ENCODE results near the gene THSD4.
"Not testable (repeated sequence)": the region's sequence is repeated elsewhere in the genome, so short reads cannot be mapped to it uniquely, and the experiment has no call there.

The THSD4 gene

GRCh38 chr15:71431343-71432336 lies 316.4 kb downstream of the THSD4 start:
- no peak overlapping the region for H3K27ac ChIP-seq (ENCODE audit: low read depth, low read length)
- H3K4me1 ChIP-seq (ENCODE audit: control insufficient read depth in 5 of 5, insufficient read depth in 5 of 5, low read length in 5 of 5): no peaks in the 10 kb centered on the region
- H3K27me3 ChIP-seq (ENCODE audit: control insufficient read depth in 5 of 5, insufficient read depth in 4 of 5, low read length in 5 of 5): no peaks in the 10 kb centered on the region
- no peak overlapping the region for H3K4me3 ChIP-seq (ENCODE audit: low read depth in 1 of 5, low read length in 5 of 5)
- H3K36me3 ChIP-seq (ENCODE audit: control insufficient read depth in 5 of 5, insufficient read depth in 5 of 5, low read length in 5 of 5): no peaks in the 10 kb centered on the region
- no peaks in the 10 kb centered on the region for H3K9me3 ChIP-seq (ENCODE audit: control insufficient read depth in 5 of 5, low read length in 5 of 5)
- no peak overlapping the region for H3K9ac ChIP-seq (ENCODE audit: low read length in 5 of 5)

GRCh38 chr15:71433402-71433801 lies 318.1 kb downstream of the THSD4 start:
- Histone ChIP-seq H3K9ac (ENCODE audit: low read length in 5 of 5) (no peak overlapping the region), H3K9me3 (ENCODE audit: control insufficient read depth in 5 of 5, low read length in 5 of 5) (no peaks in the 10 kb centered on the region)

GRCh38 chr15:71434774-71435173 lies 319.5 kb downstream of the THSD4 start:
- Histone ChIP-seq H3K9ac (ENCODE audit: low read length in 5 of 5) (no peak overlapping the region), H3K27ac (ENCODE audit: low read depth, low read length) (no peak overlapping the region), H3K4me3 (ENCODE audit: low read depth in 1 of 5, low read length in 5 of 5) (no peak overlapping the region), H3K27me3 (ENCODE audit: control insufficient read depth in 5 of 5, insufficient read depth in 4 of 5, low read length in 5 of 5) (no peaks in the 10 kb centered on the region), H3K9me3 (ENCODE audit: control insufficient read depth in 5 of 5, low read length in 5 of 5) (no peaks in the 10 kb centered on the region), H3K4me1 (ENCODE audit: control insufficient read depth in 5 of 5, insufficient read depth in 5 of 5, low read length in 5 of 5) (no peaks in the 10 kb centered on the region), H3K36me3 (ENCODE audit: control insufficient read depth in 5 of 5, insufficient read depth in 5 of 5, low read length in 5 of 5) (no peaks in the 10 kb centered on the region)

More at GRCh38 chr15:71433402-71433801, 318.1 kb downstream of the THSD4 start:
- H3K36me3 ChIP-seq (ENCODE audit: control insufficient read depth in 5 of 5, insufficient read depth in 5 of 5, low read length in 5 of 5): no peaks in the 10 kb centered on the region
- no peaks in the 10 kb centered on the region for H3K27me3 ChIP-seq (ENCODE audit: control insufficient read depth in 5 of 5, insufficient read depth in 4 of 5, low read length in 5 of 5)
- H3K4me3 ChIP-seq (ENCODE audit: low read depth in 1 of 5, low read length in 5 of 5): no peak overlapping the region
- H3K27ac ChIP-seq (ENCODE audit: low read depth, low read length): no peak overlapping the region
- no peaks in the 10 kb centered on the region for H3K4me1 ChIP-seq (ENCODE audit: control insufficient read depth in 5 of 5, insufficient read depth in 5 of 5, low read length in 5 of 5)

- Histone ChIP-seq H3K27me3 (ENCODE audit: control insufficient read depth in 5 of 5, insufficient read depth in 4 of 5, low read length in 5 of 5) (no peaks in the 10 kb centered on the region), H3K9ac (ENCODE audit: low read length in 5 of 5) (no peak overlapping the region), H3K36me3 (ENCODE audit: control insufficient read depth in 5 of 5, insufficient read depth in 5 of 5, low read length in 5 of 5) (no peaks in the 10 kb centered on the region), H3K9me3 (ENCODE audit: control insufficient read depth in 5 of 5, low read length in 5 of 5) (no peaks in the 10 kb centered on the region), H3K4me1 (ENCODE audit: control insufficient read depth in 5 of 5, insufficient read depth in 5 of 5, low read length in 5 of 5) (no peaks in the 10 kb centered on the region), H3K27ac (ENCODE audit: low read depth, low read length) (no peak overlapping the region), H3K4me3 (ENCODE audit: low read depth in 1 of 5, low read length in 5 of 5) (no peak overlapping the region)
These were observed 320.3 kb downstream of the THSD4 start for GRCh38 chr15:71435552-71435951.

DNA sequence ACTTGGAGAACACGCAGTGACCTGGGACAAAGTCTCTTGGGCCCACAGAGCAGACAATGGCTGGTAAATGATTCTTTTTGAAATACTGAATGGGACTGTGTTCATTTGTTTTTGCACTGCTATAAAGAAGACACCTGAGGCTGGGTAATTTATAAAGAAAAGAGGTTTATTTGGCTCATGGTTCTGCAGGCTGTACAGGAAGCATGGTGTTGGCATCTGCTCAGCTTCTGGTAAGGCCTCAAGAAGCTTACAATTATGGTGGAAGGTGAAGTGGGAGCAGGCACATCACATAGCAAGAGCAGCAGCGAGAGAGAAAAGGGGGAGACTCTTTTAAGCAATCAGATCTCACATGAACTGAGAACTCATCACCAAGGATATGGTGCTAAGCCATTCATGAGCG lies 321.6 kb downstream of the THSD4 start:
- Histone ChIP-seq H3K27me3 (ENCODE audit: control insufficient read depth in 5 of 5, insufficient read depth in 4 of 5, low read length in 5 of 5) (peaks cover 0 to 3% (median 0%) of the 10 kb centered on the region in 5 donors), H3K9me3 (ENCODE audit: control insufficient read depth in 5 of 5, low read length in 5 of 5) (no peaks in the 10 kb centered on the region), H3K4me3 (ENCODE audit: low read depth in 1 of 5, low read length in 5 of 5) (no peak overlapping the region), H3K36me3 (ENCODE audit: control insufficient read depth in 5 of 5, insufficient read depth in 5 of 5, low read length in 5 of 5) (no peaks in the 10 kb centered on the region), H3K27ac (ENCODE audit: low read depth, low read length) (no peak overlapping the region), H3K4me1 (ENCODE audit: control insufficient read depth in 5 of 5, insufficient read depth in 5 of 5, low read length in 5 of 5) (no peaks in the 10 kb centered on the region), H3K9ac (ENCODE audit: low read length in 5 of 5) (no peak overlapping the region)

DNA sequence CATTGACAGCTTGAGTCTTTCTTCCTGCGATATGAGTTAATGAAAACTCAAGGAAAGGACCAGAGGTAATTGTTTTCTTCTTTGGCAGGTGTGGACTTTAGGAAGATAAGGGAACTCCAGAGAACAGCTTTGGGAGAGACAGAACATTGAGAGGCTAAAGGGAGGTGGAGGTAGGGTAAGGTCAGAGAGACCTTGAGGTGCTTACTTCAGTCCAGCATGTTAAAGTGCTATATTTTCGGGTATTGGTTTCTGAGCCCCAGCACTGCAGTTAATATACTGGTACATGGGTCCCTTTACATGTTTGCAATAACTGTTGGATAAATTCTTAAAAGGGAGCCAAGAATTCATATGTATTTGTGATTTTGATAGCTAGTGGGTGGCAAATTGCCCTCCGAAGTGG lies 322.1 kb downstream of the THSD4 start:
- H3K27ac ChIP-seq (ENCODE audit: low read depth, low read length): no peak overlapping the region
- no peaks in the 10 kb centered on the region for H3K4me1 ChIP-seq (ENCODE audit: control insufficient read depth in 5 of 5, insufficient read depth in 5 of 5, low read length in 5 of 5)
- H3K9ac ChIP-seq (ENCODE audit: low read length in 5 of 5): no peak overlapping the region
- peaks cover 0 to 3% (median 0%) of the 10 kb centered on the region in 5 donors for H3K27me3 ChIP-seq (ENCODE audit: control insufficient read depth in 5 of 5, insufficient read depth in 4 of 5, low read length in 5 of 5)
- H3K36me3 ChIP-seq (ENCODE audit: control insufficient read depth in 5 of 5, insufficient read depth in 5 of 5, low read length in 5 of 5): no peaks in the 10 kb centered on the region
- H3K4me3 ChIP-seq (ENCODE audit: low read depth in 1 of 5, low read length in 5 of 5): no peak overlapping the region
- H3K9me3 ChIP-seq (ENCODE audit: control insufficient read depth in 5 of 5, low read length in 5 of 5): no peaks in the 10 kb centered on the region

DNA sequence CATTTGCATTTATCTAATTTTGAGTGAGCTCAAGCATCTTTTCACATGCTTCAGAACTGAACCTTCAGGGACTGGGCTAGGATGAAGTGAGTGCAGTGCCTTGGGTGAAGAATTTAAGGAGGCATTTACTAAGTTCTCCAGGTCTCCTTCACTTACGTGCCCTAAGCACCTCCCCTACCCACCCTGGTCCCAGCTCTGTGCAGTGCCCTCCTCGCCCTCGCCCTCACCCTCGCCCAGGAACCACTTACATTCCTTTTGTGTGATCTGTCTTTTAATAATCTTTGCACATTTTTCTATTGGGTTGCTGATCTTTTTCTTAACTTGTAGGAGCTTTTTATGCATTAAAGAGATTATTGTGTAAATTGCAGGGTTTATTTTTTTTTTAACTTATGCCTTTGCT lies 322.6 kb downstream of the THSD4 start:
- Histone ChIP-seq H3K9ac (ENCODE audit: low read length in 5 of 5) (no peak overlapping the region), H3K4me3 (ENCODE audit: low read depth in 1 of 5, low read length in 5 of 5) (no peak overlapping the region), H3K4me1 (ENCODE audit: control insufficient read depth in 5 of 5, insufficient read depth in 5 of 5, low read length in 5 of 5) (peaks cover 0 to 3% (median 0%) of the 10 kb centered on the region in 5 donors), H3K9me3 (ENCODE audit: control insufficient read depth in 5 of 5, low read length in 5 of 5) (no peaks in the 10 kb centered on the region), H3K27me3 (ENCODE audit: control insufficient read depth in 5 of 5, insufficient read depth in 4 of 5, low read length in 5 of 5) (peaks cover 0 to 3% (median 0%) of the 10 kb centered on the region in 5 donors), H3K36me3 (ENCODE audit: control insufficient read depth in 5 of 5, insufficient read depth in 5 of 5, low read length in 5 of 5) (no peaks in the 10 kb centered on the region), H3K27ac (ENCODE audit: low read depth, low read length) (no peak overlapping the region)

- H3K4me3 ChIP-seq (ENCODE audit: low read depth in 1 of 5, low read length in 5 of 5); H3K9ac ChIP-seq (ENCODE audit: low read length in 5 of 5); H3K4me1 ChIP-seq (ENCODE audit: control insufficient read depth in 5 of 5, insufficient read depth in 5 of 5, low read length in 5 of 5); H3K36me3 ChIP-seq (ENCODE audit: control insufficient read depth in 5 of 5, insufficient read depth in 5 of 5, low read length in 5 of 5); H3K27ac ChIP-seq (ENCODE audit: low read depth, low read length); H3K27me3 ChIP-seq (ENCODE audit: control insufficient read depth in 5 of 5, insufficient read depth in 4 of 5, low read length in 5 of 5); H3K9me3 ChIP-seq (ENCODE audit: control insufficient read depth in 5 of 5, low read length in 5 of 5): not testable (repeated sequence)
These were observed 324.2 kb downstream of the THSD4 start for GRCh38 chr15:71439478-71439877.

DNA sequence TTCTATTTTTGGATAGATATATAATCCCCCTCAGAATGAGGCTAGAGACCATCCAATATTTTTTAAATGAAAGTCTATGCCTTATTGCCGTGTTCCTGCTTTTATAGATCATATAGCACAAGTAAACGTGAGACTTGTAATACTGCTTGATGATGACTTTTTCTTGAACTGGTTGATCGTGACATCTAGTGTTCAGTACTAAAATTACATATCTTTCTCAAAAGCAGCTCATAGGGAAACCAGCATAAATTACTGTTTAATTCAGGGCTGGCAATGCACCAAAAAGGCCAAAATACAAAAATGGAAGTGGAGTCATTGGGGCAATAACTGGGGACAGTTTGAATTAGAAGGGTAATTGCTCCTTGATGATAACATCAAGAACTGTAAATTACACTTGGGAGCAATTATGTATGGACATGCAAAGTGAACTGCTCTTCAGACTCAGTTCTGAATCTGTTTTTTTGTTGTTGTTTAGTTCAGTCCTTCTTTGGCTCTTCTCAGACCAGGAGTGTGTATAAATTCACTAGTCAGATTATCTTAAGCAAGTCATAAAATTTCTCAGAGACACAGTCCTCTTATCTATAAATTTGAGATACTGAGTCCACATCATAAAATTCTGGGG lies 325.3 kb downstream of the THSD4 start:
- Histone ChIP-seq H3K9me3 (ENCODE audit: control insufficient read depth in 5 of 5, low read length in 5 of 5) (no peaks in the 10 kb centered on the region), H3K4me3 (ENCODE audit: low read depth in 1 of 5, low read length in 5 of 5) (no peak overlapping the region), H3K36me3 (ENCODE audit: control insufficient read depth in 5 of 5, insufficient read depth in 5 of 5, low read length in 5 of 5) (no peaks in the 10 kb centered on the region), H3K9ac (ENCODE audit: low read length in 5 of 5) (no peak overlapping the region), H3K4me1 (ENCODE audit: control insufficient read depth in 5 of 5, insufficient read depth in 5 of 5, low read length in 5 of 5) (peaks cover 0 to 5% (median 0%) of the 10 kb centered on the region in 5 donors), H3K27ac (ENCODE audit: low read depth, low read length) (no peak overlapping the region), H3K27me3 (ENCODE audit: control insufficient read depth in 5 of 5, insufficient read depth in 4 of 5, low read length in 5 of 5) (peaks cover 0 to 3% (median 0%) of the 10 kb centered on the region in 5 donors)

- Histone ChIP-seq H3K27me3 (ENCODE audit: control insufficient read depth in 5 of 5, insufficient read depth in 4 of 5, low read length in 5 of 5) (peaks cover 0 to 6% (median 0%) of the 10 kb centered on the region in 5 donors), H3K36me3 (ENCODE audit: control insufficient read depth in 5 of 5, insufficient read depth in 5 of 5, low read length in 5 of 5) (no peaks in the 10 kb centered on the region), H3K9ac (ENCODE audit: low read length in 5 of 5) (no peak overlapping the region), H3K4me1 (ENCODE audit: control insufficient read depth in 5 of 5, insufficient read depth in 5 of 5, low read length in 5 of 5) (peaks cover 0 to 5% (median 0%) of the 10 kb centered on the region in 5 donors), H3K9me3 (ENCODE audit: control insufficient read depth in 5 of 5, low read length in 5 of 5) (no peaks in the 10 kb centered on the region), H3K4me3 (ENCODE audit: low read depth in 1 of 5, low read length in 5 of 5) (no peak overlapping the region), H3K27ac (ENCODE audit: low read depth, low read length) (no peak overlapping the region)
These were observed 328.3 kb downstream of the THSD4 start for GRCh38 chr15:71443538-71443937.
